Activated naive CD4-positive, alpha-beta T cell treated with anti-CD3 and anti-CD28 coated beads, Interleukin-2, amount 10 ng/mL, durations not matched to agents 5 hours and 36 hours (primary cell): ENCODE data around the gene CCNJ. TPM values are rescaled to one million over a fixed set of nuclear protein-coding genes. Genes with fewer than 3 reads are reported as not detected.
A peak's percentile ranks its signal among the peaks of the same experiment; 100 is the strongest.

Experiments used
- microRNA-seq: library from miRNA; unstranded; fragments of <30 nt; microRNA quantifications from one replicate; pipeline ENCODE4 v1.2.0, GENCODE V29; 2022; ENCODE audit warnings: borderline microRNAs expressed, borderline replicate concordance
- total RNA-seq, 2 experiments: library from RNA; stranded (reverse); gene quantifications; one replicate each; pipeline ENCODE4 v1.2.3, GENCODE V29; 2021

The CCNJ gene
- 1 to 10 TPM; 4.3 to 4.4 TPM for total RNA-seq

DNA sequence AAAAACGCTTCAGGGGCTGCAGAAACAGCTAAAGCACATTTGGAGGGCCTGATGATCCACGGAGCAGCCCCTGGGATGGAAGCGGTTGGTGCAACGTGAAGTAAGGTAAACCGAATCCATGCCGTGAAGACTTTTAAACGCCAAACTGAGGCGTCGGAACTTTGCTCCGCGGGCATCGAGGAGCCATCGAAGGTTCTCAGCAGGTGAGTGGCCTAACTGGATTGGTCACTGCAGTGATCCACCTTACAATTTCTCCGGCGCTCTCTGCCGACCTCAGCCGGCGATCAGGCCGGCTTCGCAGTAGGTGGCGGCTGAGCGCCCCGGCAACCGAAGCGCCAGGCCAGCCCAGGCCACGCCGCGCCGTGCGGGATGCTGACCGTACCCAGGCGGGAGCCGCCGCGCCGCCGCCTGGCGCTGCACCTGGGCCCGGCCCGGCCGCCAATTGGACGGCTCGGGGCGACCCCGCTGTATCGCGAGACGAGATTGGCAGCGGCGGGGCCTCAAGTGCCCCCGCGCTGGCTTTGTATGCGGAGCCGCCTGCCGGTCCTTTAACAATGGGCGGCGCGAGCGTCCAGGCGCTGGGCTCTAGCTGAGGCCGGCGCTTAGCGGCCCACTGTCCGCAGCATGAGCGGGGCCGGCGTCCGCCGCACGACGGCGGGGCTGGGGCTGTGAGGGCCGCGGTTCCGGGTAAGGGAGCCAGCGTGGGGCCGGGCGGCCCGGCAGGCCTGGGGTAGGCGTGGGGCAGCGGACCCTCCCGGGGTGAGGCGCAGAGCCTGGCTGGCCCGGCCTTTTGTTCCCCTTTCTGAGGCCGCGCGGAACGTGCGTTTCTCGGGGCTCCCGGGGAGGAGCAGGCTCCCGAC is at the start of gene CCNJ:
Gene CCNJ, plus strand, starts transcription at position 551 of the 860 bp plus-strand sequence. CDS start 811 bp downstream, outside the sequence.

Small RNA genes lying within 50 kb of the gene (microRNA-seq; reads per million reads assigned to microRNA genes)
- gene MIR3157: 31.9 reads per million, percentile 58 among the genes with 10 or more reads in this experiment

Other genes starting within 250 kb of the CCNJ start
- gene CC2D2B, start 135.6 kb upstream of the CCNJ start, total RNA-seq: not detected
- 10 to 100 TPM; 18.3 to 18.7 TPM for gene ZNF518A, start 86.7 kb downstream of the CCNJ start, total RNA-seq
- gene BLNK, start 228.0 kb downstream of the CCNJ start, total RNA-seq: not detected